NT2/D1 (cell line): Measurements from ENCODE around the gene TNFSF12.
A peak's percentile ranks its signal among the peaks of the same experiment; 100 is the strongest.

ENCODE experiments used
- DNase-seq: peaks from one replicate; pipeline ENCODE4 v3.0.0-alpha.2; 2011; ENCODE audit warnings: low read depth, low spot score
- H3K27me3 ChIP-seq: 2 replicates; pipeline ENCODE4 v1.6.0; 2011; ENCODE audit warnings: mild to moderate bottlenecking; ENCODE audit not compliant: insufficient read length, insufficient read depth
- H3K36me3 ChIP-seq: 2 replicates; pipeline ENCODE4 v1.6.1; 2011; ENCODE audit warnings: mild to moderate bottlenecking, low read length, mixed read lengths; ENCODE audit not compliant: insufficient read depth, insufficient read length
- H3K4me1 ChIP-seq: 2 replicates; pipeline ENCODE4 v1.5.1; 2011; ENCODE audit not compliant: insufficient read depth, insufficient read length
- H3K4me3 ChIP-seq: 2 replicates; pipeline ENCODE4 v1.5.1; 2011; ENCODE audit warnings: low read depth; ENCODE audit not compliant: insufficient read length
- H3K9ac ChIP-seq: 2 replicates; pipeline ENCODE4 v1.6.0; 2011; ENCODE audit warnings: low read depth; ENCODE audit not compliant: insufficient read length
- H3K9me3 ChIP-seq: 2 replicates; pipeline ENCODE4 v1.5.1; 2011; ENCODE audit warnings: mild to moderate bottlenecking, low read length; ENCODE audit not compliant: insufficient read depth
- SUZ12 ChIP-seq: IDR thresholded peaks from 2 replicates; pipeline ENCODE4 v1.6.1; 2011; ENCODE audit not compliant: insufficient read length, insufficient read depth; ENCODE audit errors: extremely low read depth
- YY1 ChIP-seq: IDR thresholded peaks from 2 replicates; pipeline ENCODE4 v1.6.1; 2011; ENCODE audit not compliant: insufficient read length, insufficient read depth
- ZNF274 ChIP-seq: IDR thresholded peaks from 2 replicates; pipeline ENCODE4 v1.6.1; 2011; ENCODE audit warnings: mild to moderate bottlenecking, low read depth, low read length

TNFSF12 gene

DNA sequence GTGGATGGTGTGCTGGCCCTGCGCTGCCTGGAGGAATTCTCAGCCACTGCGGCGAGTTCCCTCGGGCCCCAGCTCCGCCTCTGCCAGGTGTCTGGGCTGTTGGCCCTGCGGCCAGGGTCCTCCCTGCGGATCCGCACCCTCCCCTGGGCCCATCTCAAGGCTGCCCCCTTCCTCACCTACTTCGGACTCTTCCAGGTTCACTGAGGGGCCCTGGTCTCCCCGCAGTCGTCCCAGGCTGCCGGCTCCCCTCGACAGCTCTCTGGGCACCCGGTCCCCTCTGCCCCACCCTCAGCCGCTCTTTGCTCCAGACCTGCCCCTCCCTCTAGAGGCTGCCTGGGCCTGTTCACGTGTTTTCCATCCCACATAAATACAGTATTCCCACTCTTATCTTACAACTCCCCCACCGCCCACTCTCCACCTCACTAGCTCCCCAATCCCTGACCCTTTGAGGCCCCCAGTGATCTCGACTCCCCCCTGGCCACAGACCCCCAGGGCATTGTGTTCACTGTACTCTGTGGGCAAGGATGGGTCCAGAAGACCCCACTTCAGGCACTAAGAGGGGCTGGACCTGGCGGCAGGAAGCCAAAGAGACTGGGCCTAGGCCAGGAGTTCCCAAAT lies 8.4 kb downstream of the TNFSF12 start:
- Histone ChIP-seq H3K4me1 (peaks cover 26% of the 10 kb centered on the region), H3K36me3 (no peaks in the 10 kb centered on the region), H3K9me3 (no peaks in the 10 kb centered on the region), H3K27me3 (no peaks in the 10 kb centered on the region), H3K4me3 (no peak overlapping the region), H3K9ac (peak overlapping the region; percentile 61)
- no peak for TF ChIP-seq YY1
- DNase-seq, result no peak

DNA sequence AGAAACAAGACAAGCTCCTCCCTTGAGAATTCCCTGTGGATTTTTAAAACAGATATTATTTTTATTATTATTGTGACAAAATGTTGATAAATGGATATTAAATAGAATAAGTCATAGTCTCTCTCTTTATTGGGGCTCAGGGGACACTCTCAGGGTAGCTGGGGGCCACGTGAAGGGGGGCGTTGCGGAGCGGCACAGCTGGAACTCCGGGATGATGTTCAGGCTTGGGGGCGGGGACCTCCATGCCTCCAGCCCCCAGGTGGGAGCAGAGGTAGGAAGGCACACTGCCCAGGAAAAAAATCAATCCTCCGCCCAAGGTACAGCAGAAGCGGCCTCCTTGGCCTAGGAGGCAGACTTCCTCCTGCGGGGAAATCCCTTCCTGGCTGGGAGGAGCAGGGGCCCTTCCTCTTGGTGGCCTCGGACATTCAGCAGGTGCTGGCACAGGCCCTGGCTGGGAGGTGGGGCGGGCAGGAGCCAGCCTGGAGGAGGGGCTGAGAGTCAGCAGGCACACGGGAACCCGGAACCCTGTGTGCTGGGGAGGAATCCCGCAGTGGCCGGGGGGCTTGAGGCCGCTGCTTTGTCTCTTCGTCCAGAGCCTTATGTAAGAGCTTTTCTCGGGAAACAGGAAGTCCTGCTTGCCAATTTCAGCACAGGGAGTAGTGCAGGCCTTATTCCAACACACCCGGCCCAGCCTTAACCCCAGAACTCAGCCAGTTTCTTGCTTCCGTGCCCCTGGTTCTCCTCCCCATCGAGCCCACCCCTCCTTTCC lies 9.1 kb downstream of the TNFSF12 start:
- H3K4me3 ChIP-seq, result peak overlapping the region; percentile 8
- H3K36me3 ChIP-seq, result peaks cover 3% of the 10 kb centered on the region
- peaks cover 26% of the 10 kb centered on the region for H3K4me1 ChIP-seq
- H3K9ac ChIP-seq, result peak overlapping the region; percentile 74
- TF ChIP-seq YY1 (no peak), SUZ12 (no peak), ZNF274 (no peak)
- no peaks in the 10 kb centered on the region for H3K27me3 ChIP-seq
- DNase-seq, result no peak
- H3K9me3 ChIP-seq, result no peaks in the 10 kb centered on the region

DNA sequence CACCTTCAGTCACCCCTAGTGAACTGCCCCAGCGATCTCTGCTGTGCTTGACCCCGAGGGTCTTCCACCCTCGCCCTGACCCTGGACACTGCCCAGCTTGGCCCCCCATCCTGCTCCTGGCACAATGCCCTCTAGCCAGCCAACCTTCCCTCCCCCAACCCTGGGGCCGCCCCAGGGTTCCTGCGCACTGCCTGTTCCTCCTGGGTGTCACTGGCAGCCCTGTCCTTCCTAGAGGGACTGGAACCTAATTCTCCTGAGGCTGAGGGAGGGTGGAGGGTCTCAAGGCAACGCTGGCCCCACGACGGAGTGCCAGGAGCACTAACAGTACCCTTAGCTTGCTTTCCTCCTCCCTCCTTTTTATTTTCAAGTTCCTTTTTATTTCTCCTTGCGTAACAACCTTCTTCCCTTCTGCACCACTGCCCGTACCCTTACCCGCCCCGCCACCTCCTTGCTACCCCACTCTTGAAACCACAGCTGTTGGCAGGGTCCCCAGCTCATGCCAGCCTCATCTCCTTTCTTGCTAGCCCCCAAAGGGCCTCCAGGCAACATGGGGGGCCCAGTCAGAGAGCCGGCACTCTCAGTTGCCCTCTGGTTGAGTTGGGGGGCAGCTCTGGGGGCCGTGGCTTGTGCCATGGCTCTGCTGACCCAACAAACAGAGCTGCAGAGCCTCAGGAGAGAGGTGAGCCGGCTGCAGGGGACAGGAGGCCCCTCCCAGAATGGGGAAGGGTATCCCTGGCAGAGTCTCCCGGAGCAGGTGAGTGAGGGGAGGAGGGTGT lies 9.9 kb downstream of the TNFSF12 start, which contains the start of gene TNFSF13:
TSS of gene TNFSF13 (plus strand) at position 207 of the 776 bp plus-strand sequence. CDS start at position 497, 290 bp downstream.
- Histone ChIP-seq H3K9me3 (no peaks in the 10 kb centered on the region), H3K4me3 (peak within 1 kb of the TSS; percentile 8), H3K9ac (peak within 1 kb of the TSS; percentile 74), H3K36me3 (peaks cover 11% of the 10 kb centered on the region), H3K27me3 (no peaks in the 10 kb centered on the region), H3K4me1 (peaks cover 26% of the 10 kb centered on the region)
- TF ChIP-seq SUZ12, result no peak
- TF ChIP-seq YY1, result no peak
- no peak for TF ChIP-seq ZNF274
- DNase-seq, result no peak

DNA sequence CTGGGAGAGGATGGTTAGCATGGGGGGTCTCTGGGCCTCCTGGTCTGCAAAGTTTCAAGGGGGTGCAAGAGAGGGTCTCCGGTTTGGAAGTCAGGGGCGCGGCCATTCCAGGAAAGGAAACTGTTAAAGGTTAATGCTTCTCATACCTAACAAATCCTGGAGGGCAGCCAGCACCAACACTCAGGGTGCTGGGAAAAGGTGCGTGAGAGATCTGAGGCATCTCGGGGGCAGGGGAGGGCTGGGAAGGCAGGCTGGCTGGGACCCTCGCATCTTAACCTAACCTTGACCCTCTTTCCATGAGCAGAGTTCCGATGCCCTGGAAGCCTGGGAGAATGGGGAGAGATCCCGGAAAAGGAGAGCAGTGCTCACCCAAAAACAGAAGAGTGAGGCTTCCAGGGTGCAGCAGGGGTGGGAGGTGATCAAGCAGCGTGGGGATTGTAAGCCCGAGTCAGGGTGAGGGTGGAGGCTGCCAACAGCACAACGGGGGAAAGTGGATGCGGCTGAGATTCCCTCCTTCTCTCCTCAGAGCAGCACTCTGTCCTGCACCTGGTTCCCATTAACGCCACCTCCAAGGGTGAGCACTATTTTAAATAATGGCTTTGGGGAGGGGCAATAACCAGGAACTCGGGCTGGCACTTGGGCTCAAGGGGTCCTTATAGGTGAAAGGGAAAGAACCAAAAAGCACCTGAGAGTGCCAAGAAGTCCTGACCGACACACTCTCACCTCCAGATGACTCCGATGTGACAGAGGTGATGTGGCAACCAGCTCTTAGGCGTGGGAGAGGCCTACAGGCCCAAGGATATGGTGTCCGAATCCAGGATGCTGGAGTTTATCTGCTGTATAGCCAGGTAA lies 10.7 kb downstream of the TNFSF12 start:
- Histone ChIP-seq H3K36me3 (peaks cover 19% of the 10 kb centered on the region), H3K9me3 (no peaks in the 10 kb centered on the region), H3K4me1 (peaks cover 26% of the 10 kb centered on the region), H3K9ac (peak overlapping the region; percentile 32), H3K27me3 (no peaks in the 10 kb centered on the region), H3K4me3 (no peak overlapping the region)
- no peak for DNase-seq
- no peak for TF ChIP-seq YY1
- no peak for TF ChIP-seq ZNF274
- no peak for TF ChIP-seq SUZ12

DNA sequence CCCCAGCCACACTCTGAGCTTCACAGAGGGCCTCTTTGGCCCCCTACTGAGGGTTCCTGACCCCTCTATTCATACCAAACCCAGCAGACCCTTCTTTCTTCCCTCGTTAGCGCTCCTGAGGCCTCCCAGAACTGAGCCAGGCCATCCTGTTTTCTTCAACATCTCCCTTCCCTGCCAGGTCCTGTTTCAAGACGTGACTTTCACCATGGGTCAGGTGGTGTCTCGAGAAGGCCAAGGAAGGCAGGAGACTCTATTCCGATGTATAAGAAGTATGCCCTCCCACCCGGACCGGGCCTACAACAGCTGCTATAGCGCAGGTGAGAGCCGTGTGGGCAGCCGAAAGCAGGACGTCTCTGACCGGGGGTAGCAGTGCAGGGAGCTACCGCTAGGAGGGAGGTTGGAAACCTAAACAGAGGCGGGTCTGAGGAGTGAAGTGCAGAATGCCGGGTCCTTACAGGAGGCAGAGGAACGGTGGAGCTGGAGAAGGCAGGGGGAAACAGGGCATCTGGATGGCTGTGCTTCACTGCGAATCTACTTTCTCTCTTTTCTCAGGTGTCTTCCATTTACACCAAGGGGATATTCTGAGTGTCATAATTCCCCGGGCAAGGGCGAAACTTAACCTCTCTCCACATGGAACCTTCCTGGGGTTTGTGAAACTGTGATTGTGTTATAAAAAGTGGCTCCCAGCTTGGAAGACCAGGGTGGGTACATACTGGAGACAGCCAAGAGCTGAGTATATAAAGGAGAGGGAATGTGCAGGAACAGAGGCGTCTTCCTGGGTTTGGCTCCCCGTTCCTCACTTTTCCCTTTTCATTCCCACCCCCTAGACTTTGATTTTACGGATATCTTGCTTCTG lies 11.5 kb downstream of the TNFSF12 start:
- H3K4me1 ChIP-seq, result peaks cover 26% of the 10 kb centered on the region
- no peak for DNase-seq
- H3K4me3 ChIP-seq, result peak overlapping the region; percentile 24

DNA sequence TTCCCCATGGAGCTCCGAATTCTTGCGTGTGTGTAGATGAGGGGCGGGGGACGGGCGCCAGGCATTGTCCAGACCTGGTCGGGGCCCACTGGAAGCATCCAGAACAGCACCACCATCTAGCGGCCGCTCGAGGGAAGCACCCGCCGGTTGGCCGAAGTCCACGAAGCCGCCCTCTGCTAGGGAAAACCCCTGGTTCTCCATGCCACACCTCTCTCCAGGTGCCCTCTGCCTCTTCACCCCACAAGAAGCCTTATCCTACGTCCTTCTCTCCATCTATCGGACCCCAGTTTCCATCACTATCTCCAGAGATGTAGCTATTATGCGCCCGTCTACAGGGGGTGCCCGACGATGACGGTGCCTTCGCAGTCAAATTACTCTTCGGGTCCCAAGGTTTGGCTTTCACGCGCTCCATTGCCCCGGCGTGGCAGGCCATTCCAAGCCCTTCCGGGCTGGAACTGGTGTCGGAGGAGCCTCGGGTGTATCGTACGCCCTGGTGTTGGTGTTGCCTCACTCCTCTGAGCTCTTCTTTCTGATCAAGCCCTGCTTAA lies 12.2 kb downstream of the TNFSF12 start:
- no peak for DNase-seq
- H3K4me1 ChIP-seq, result peaks cover 26% of the 10 kb centered on the region
- no peaks in the 10 kb centered on the region for H3K27me3 ChIP-seq
- TF ChIP-seq SUZ12, result no peak
- no peak for TF ChIP-seq ZNF274
- TF ChIP-seq YY1, result no peak
- H3K36me3 ChIP-seq, result peaks cover 34% of the 10 kb centered on the region
- peak overlapping the region; percentile 53 for H3K4me3 ChIP-seq
- H3K9ac ChIP-seq, result peak overlapping the region; percentile 85
- no peaks in the 10 kb centered on the region for H3K9me3 ChIP-seq

More for the DNA sequence above, 11.5 kb downstream of the TNFSF12 start:
- Histone ChIP-seq H3K36me3 (peaks cover 27% of the 10 kb centered on the region), H3K9me3 (no peaks in the 10 kb centered on the region), H3K27me3 (no peaks in the 10 kb centered on the region), H3K9ac (peak overlapping the region; percentile 29)
- TF ChIP-seq ZNF274 (no peak), SUZ12 (no peak), YY1 (no peak)
